Karpas-422 (cell line): ENCODE measurements around the gene FGF23. TPM values are rescaled to one million over a fixed set of nuclear protein-coding genes. Genes with fewer than 3 reads are reported as not detected.

ENCODE experiments used
- DNase-seq: peaks from one replicate; pipeline ENCODE4 v3.0.0-alpha.2; 2015
- H2AFZ ChIP-seq: fragments of 200-600 bp; sonication (generic); 2 replicates; pipeline ENCODE4 v1.6.1; 2014; ENCODE audit warnings: antibody characterized with exemption, low read length, mixed read lengths
- H3K27ac ChIP-seq: fragments of 200-600 bp; sonication (generic); 2 replicates; pipeline ENCODE4 v1.5.1; 2014; ENCODE audit warnings: mild to moderate bottlenecking, low read length, moderate library complexity
- H3K27me3 ChIP-seq: fragments of 200-600 bp; sonication (generic); 2 replicates; pipeline ENCODE4 v1.6.1; 2014; ENCODE audit warnings: low read length, mixed read lengths
- H3K36me3 ChIP-seq: fragments of 200-600 bp; sonication (generic); 2 replicates; pipeline ENCODE4 v1.6.1; 2014; ENCODE audit warnings: low read length, mixed read lengths; ENCODE audit not compliant: insufficient read depth
- H3K4me1 ChIP-seq: fragments of 200-600 bp; sonication (generic); 2 replicates; pipeline ENCODE4 v1.6.1; 2014; ENCODE audit warnings: mild to moderate bottlenecking, low read length, mixed read lengths
- H3K4me2 ChIP-seq: fragments of 200-600 bp; sonication (generic); 2 replicates; pipeline ENCODE4 v1.6.1; 2014; ENCODE audit warnings: low read length, low read depth, mild to moderate bottlenecking; ENCODE audit not compliant: poor library complexity, severe bottlenecking
- H3K4me3 ChIP-seq: fragments of 200-600 bp; sonication (generic); 2 replicates; pipeline ENCODE4 v1.5.1; 2014; ENCODE audit warnings: mild to moderate bottlenecking, antibody characterized with exemption, low read length, mixed read lengths
- H3K79me2 ChIP-seq: fragments of 200-600 bp; sonication (generic); 2 replicates; pipeline ENCODE4 v1.6.1; 2014; ENCODE audit warnings: mild to moderate bottlenecking, low read length, mixed read lengths
- H3K9ac ChIP-seq: fragments of 200-600 bp; sonication (generic); 2 replicates; pipeline ENCODE4 v1.6.0; 2014; ENCODE audit warnings: low read length
- H3K9me2 ChIP-seq: fragments of 200-600 bp; sonication (generic), shearing (Covaris generic); replicated peaks from 2 replicates; pipeline ENCODE4 v1.6.0; 2014; ENCODE audit warnings: mild to moderate bottlenecking, low read length, moderate library complexity; ENCODE audit not compliant: insufficient read depth
- H3K9me3 ChIP-seq: fragments of 300-700, 200-600 bp; sonication (generic); 2 replicates; pipeline ENCODE4 v1.6.1; 2014; ENCODE audit warnings: low read length, mixed read lengths
- H4K20me1 ChIP-seq: fragments of 200-600 bp; sonication (generic); 2 replicates; pipeline ENCODE4 v1.6.1; 2014; ENCODE audit warnings: mild to moderate bottlenecking, antibody characterized with exemption, low read length, low read depth; ENCODE audit not compliant: insufficient read depth
- total RNA-seq: library from RNA; depleted of rRNA; stranded (reverse); fragments of >200 nt; shearing (Covaris generic); gene quantifications from 2 replicates; pipeline ENCODE4 v1.2.3, GENCODE V29; 2014; ENCODE audit warnings: low replicate concordance; rRNA removed

The FGF23 gene
- total RNA-seq, 1 experiment from 2014 or later, result not detected

DNA sequence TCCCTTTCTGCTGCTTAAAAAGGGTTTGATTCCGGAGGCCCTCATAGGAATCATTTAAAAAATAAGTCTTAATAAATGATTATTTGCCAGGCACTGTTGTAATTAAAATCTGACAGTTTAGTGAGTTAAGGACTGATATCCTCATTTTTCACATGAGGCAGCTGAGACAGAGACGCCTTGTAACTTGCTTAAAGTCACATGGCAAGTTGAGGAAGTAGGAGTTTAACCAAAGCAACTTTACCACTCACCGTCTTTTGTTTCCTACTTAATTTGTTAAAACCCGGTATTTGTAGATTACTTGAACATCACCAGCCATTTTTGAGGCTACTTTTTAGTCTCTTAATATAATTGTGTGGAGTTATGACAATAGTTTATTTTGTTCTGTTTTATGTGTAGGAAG is 56.1 kb downstream of the FGF23 start:
- H2AFZ ChIP-seq, result no peak overlapping the region
- H3K79me2 ChIP-seq, result peaks cover 70% of the 10 kb centered on the region
- no peaks in the 10 kb centered on the region for H4K20me1 ChIP-seq
- H3K9ac ChIP-seq, result no peak overlapping the region
- H3K4me2 ChIP-seq, result peak overlapping the region; percentile 92
- peaks cover 8% of the 10 kb centered on the region; the same call in 1 of the 2 replicates for H3K36me3 ChIP-seq
- H3K27ac ChIP-seq, result no peak overlapping the region
- peaks cover 26% of the 10 kb centered on the region for H3K4me1 ChIP-seq
- DNase-seq, result no peak
- H3K9me3 ChIP-seq, result no peaks in the 10 kb centered on the region
- no peaks in the 10 kb centered on the region for H3K27me3 ChIP-seq
- H3K4me3 ChIP-seq, result peak overlapping the region; percentile 75; the same call in 1 of the 2 replicates
- H3K9me2 ChIP-seq, result no peaks in the 10 kb centered on the region

- Histone ChIP-seq H3K4me2 (peak overlapping the region; percentile 92), H3K4me1 (peaks cover 26% of the 10 kb centered on the region), H3K9me2 (no peaks in the 10 kb centered on the region), H3K27me3 (no peaks in the 10 kb centered on the region), H3K9me3 (no peaks in the 10 kb centered on the region), H4K20me1 (no peaks in the 10 kb centered on the region), H3K36me3 (peaks cover 8% of the 10 kb centered on the region; the same call in 1 of the 2 replicates), H2AFZ (no peak overlapping the region), H3K9ac (peak overlapping the region; percentile 75), H3K79me2 (peaks cover 63% of the 10 kb centered on the region), H3K27ac (no peak overlapping the region), H3K4me3 (peak overlapping the region; percentile 75)
- no peak for DNase-seq
Observed at GRCh38 chr12:4322726-4323125, 56.8 kb downstream of the FGF23 start.

DNA sequence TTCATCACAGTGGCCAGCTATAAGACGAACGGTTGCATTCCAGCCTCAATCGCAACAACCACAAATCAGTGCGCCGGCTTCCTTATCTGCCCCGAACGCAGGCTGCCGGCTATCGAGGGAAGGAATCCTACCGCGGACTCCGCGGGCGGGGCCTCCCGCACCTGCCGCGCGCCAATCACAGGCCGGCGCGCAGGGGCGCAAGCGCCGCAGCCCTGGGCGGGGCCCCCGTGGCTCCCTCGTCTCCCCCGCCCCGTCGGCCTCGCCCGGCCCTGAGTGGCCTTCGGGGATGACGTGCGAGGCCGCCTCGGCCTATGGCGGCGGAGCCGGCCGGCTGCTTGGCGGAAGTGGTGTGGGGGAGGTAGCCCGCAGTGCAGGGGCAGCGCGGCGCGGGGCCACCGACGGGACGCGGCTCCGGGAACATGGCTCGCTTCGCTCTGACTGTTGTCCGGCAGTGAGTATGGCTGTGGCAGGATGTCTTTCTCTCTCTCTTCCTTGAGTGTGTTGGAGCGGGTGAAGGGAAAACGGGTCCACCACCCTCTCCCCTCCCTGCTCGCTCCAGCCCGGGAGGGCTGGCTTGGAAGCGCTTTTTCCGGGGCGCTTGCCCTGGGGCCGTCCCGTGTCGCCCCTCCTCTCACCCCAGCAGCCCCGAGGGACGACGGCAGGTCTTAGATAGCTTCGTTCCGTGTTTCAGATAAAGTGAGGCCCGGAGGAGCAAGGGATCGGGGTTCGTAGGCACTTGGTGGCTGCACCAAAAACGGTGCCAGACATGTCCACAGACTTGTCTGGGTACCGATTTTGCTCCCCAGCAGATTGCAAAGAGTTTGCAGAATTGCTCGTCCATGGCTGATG is 58.4 kb downstream of the FGF23 start, which contains the start of gene TIGAR:
Gene TIGAR (plus strand): TSS at position 361 of the 849 bp plus-strand sequence. CDS start 59 bp downstream, at position 420.
- H3K9me2 ChIP-seq, result no peaks in the 10 kb centered on the region
- H3K4me1 ChIP-seq, result peaks cover 26% of the 10 kb centered on the region
- no peaks in the 10 kb centered on the region for H3K27me3 ChIP-seq
- peak; percentile 98 for DNase-seq
- peak within 1 kb of the TSS; percentile 30; the same call in 1 of the 2 replicates for H3K27ac ChIP-seq
- no peaks in the 10 kb centered on the region for H3K9me3 ChIP-seq
- H4K20me1 ChIP-seq, result no peaks in the 10 kb centered on the region
- peaks cover 46% of the 10 kb centered on the region for H3K79me2 ChIP-seq
- H3K4me3 ChIP-seq, result peak within 1 kb of the TSS; percentile 75
- peaks cover 8% of the 10 kb centered on the region; the same call in 1 of the 2 replicates for H3K36me3 ChIP-seq
- H3K9ac ChIP-seq, result peak within 1 kb of the TSS; percentile 78
- peak within 1 kb of the TSS; percentile 83 for H2AFZ ChIP-seq
- peak within 1 kb of the TSS; percentile 92 for H3K4me2 ChIP-seq

- Histone ChIP-seq H3K36me3 (peaks cover 8% of the 10 kb centered on the region; the same call in 1 of the 2 replicates), H3K79me2 (peaks cover 40% of the 10 kb centered on the region), H3K27ac (peak overlapping the region; percentile 12; the same call in 1 of the 2 replicates), H2AFZ (peak overlapping the region; percentile 83), H3K4me1 (peaks cover 26% of the 10 kb centered on the region), H3K9ac (peak overlapping the region; percentile 78), H3K4me2 (peak overlapping the region; percentile 92), H3K4me3 (peak overlapping the region; percentile 67), H3K9me3 (no peaks in the 10 kb centered on the region), H4K20me1 (no peaks in the 10 kb centered on the region), H3K9me2 (no peaks in the 10 kb centered on the region), H3K27me3 (no peaks in the 10 kb centered on the region)
- DNase-seq, result no peak
Observed at GRCh38 chr12:4320497-4320852, 59.0 kb downstream of the FGF23 start.

Other genes starting within 250 kb of the FGF23 start
- 0.14 and 1.4 TPM in 2 replicates for gene CCND2, start 106.0 kb downstream of the FGF23 start, total RNA-seq
- 4.8 and 9.0 TPM in 2 replicates for gene TIGAR, start 58.5 kb downstream of the FGF23 start, total RNA-seq
- not detected in 2 replicates for gene FGF6, start 66.1 kb upstream of the FGF23 start, total RNA-seq
- 14.1 and 39.2 TPM in 2 replicates for gene RAD51AP1, start 159.2 kb upstream of the FGF23 start, total RNA-seq
- 27.2 and 44.9 TPM in 2 replicates for gene DYRK4, start 182.5 kb upstream of the FGF23 start, total RNA-seq